Fibroblast of skin of scalp (primary cell): ENCODE data around the gene SUCLG2.

Experiments used
- DNase-seq: peaks from one replicate; pipeline ENCODE4 v3.0.0-alpha.2; 2013

The SUCLG2 gene

DNA sequence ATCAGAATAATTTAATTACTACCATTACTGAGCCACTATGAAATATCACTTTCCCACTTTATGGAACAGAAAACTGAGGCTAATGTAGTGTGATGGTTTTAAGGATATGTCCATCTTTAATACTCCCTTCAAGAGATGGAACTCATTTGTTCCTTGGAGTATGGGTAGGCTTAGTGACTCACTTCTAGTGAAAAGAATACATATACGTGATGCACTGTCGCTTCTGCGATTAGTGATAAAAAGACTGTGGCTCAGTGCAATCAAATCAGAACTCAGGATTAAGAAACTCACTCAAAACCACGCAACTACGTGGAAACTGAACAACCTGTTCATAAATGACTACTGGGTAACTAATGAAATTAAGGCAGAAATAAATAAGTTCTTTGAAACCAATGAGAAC is 216.6 kb downstream of the SUCLG2 start:
- no peak for DNase-seq

- DNase-seq, result no peak
Observed at GRCh38 chr3:67437090-67437489, 217.3 kb downstream of the SUCLG2 start.

DNA sequence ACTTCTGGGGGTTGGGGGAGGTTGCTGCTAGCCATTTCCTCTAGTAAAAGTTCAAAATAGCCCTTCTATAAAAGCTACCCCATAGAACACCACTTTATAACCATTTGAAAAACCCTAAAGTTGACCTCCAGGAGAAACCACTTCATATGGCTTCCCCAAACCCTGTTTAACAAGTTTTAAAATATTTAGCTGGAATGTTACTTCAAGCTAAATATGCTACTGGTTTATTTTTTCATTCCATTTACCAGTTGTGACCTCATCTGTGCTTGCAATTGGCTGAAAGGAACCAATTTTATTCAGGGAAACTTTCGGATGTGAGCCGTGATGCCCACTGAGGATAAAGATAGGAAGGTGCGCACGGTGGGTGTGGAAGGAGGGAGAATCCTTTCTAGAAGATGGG is 221.3 kb downstream of the SUCLG2 start:
- DNase-seq, result no peak

- no peak for DNase-seq
Observed at GRCh38 chr3:67431887-67432286, 222.5 kb downstream of the SUCLG2 start.

GRCh38 chr3:67423722-67424121 is 230.7 kb downstream of the SUCLG2 start:
- DNase-seq, result no peak

GRCh38 chr3:67421912-67422311 is 232.5 kb downstream of the SUCLG2 start:
- DNase-seq, result no peak

- no peak for DNase-seq
Observed at GRCh38 chr3:67419779-67420178, 234.6 kb downstream of the SUCLG2 start.

DNA sequence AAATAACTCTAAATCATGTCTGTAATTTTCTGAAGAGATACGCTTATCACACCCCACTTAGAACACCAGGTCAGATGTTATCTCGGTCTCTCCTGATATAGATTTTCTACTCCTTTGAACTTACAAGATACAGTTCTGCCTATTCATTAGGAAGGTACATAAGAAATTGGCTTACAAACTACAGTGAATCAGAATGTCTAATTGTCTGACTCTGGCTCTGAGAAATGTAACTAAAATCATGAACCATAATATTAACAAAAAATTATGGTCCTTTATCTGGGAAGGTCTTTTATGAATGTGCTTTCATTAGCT is 235.2 kb downstream of the SUCLG2 start:
- DNase-seq, result no peak

DNA sequence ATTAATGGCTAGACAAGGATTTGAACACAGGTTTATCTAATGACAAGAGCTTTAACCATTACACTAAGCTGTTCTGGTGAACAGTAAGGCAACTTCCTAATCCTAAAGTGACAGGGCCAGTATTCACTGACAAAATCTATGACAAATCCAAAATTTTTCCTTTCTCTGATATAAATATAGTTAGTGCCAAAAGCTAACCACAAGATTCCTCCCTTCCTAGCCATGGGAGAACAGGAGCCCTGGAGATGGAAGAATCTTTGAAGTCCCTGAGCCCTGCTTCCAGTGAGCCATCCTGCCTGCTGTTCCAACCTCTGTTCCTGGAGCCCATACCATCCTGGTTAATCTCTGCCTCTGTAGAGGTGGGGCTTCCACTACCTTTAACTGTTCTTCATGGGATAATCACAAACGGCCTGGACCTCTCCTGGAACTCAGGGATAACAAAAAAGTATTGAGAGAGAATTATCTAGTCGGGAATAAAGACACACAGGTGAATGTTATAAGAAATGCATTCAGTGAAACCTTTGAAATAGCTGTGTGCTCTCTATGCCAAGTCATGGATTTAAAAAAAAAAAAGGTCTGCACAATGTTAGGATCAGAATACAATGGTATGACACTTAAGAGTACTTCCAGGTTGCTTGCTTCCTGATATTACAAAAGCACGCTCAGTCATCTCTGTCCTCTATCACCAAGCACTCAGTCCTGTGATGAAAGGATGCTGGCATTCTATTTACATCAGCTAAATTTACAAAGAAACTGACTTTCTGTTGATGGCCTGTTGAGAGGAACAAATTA is 235.8 kb downstream of the SUCLG2 start:
- DNase-seq, result peak; percentile 46

DNA sequence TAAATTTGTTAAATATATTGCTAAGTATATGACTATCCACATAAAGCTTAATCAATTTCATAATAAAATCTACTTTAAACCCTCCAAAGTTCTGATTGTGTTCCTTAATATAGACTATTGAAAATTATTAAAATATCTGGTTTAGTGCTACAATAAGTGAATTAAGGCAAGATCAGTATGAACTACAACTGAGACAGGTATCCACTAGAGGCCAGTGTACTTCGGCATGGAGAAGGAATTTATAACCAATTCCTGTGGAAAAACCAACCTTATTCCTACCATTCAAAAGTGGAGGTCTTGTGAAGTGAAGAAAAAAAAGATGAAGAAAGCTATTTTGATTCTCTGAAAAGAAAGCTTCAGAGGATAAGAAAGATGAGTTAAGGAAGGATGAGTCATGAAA is 237.7 kb downstream of the SUCLG2 start:
- DNase-seq, result peak; percentile 2

GRCh38 chr3:67415511-67415910 is 238.9 kb downstream of the SUCLG2 start:
- DNase-seq, result peak; percentile 21

DNA sequence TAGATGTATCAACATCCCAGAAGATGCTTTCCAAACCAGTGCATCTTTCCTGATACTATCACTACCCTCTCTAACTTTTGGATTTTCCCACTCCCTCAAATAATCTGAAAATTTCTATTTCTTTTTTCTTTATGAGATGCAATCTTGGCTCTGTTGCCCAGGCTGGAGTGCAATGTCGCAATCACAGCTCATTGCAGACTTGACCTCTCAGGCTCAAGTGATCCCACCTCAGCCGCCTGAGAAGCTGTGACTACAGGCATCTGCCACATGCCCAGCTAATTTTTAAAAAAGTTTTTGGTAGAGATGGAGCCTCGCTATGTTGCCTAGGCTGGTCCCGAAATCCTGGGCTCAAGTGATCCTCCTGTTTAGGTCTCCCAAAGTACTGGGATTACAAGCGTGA is 239.7 kb downstream of the SUCLG2 start:
- no peak for DNase-seq

GRCh38 chr3:67405193-67405592 is 249.2 kb downstream of the SUCLG2 start:
- DNase-seq, result no peak

GRCh38 chr3:67402873-67403272 is 251.5 kb downstream of the SUCLG2 start:
- DNase-seq, result no peak

DNA sequence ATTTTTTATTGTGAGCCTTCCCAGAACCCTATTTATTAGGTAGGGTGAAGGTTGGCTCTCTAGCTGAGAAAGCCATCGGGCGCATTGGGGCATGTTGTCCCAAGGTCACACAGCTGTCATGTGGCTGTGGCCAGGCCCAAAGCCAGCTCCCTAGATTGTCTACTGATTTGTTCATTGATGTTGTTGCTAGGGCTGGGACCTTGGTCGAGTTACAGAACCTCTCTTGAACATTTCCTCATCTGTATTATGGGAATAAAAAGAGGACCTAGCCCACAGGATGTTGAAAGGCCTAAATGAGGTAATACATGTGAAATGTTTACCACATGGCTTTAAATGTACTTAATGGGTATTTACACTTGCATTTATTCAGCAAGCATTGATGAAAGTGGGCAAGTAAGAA is 252.5 kb downstream of the SUCLG2 start:
- no peak for DNase-seq

GRCh38 chr3:67400476-67400875 is 253.9 kb downstream of the SUCLG2 start:
- DNase-seq, result no peak

- DNase-seq, result no peak
Observed at GRCh38 chr3:67389176-67389575, 265.2 kb downstream of the SUCLG2 start.

DNA sequence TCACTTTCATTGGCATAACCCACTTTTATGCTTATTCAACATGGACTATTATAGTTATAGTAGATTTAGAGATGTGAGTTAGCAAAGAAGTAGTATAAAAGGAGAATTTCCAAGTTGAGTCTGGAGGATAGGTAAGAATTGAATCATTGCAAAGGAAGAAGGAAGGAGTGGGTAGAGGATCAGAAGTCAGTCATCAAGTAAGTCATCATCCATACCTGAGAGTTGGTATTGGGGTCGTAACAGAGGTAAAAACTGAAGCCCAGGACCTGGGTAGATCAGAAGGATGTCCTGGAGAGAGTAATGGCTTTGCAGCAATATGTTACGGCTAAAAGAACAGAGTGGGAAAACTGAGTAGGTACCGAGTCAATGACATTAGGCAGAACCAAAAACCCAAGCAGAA is 265.7 kb downstream of the SUCLG2 start:
- DNase-seq, result no peak

DNA sequence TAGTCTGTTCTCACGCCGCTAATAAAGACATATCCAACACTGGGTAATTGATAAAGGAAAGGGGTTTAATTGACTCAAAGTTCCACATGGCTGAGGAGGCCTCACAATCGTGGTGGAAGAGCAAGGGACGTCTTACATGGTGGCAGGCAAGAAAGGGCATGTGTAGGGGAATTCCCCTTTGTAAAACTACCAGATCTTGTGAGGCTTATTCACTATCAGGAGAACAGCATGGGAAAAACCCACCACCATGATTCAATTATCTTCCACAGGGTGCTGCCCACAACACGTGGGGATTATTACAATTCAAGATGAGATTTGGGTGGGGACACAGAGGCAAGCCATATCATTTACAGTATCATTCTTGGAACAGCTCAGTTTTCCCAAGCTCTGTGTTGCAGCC is 268.0 kb downstream of the SUCLG2 start:
- no peak for DNase-seq

GRCh38 chr3:67384760-67385397 is 269.5 kb downstream of the SUCLG2 start:
- DNase-seq, result peak; percentile 53

- peak; percentile 32 for DNase-seq
Observed at GRCh38 chr3:67384016-67384415, 270.4 kb downstream of the SUCLG2 start.

- DNase-seq, result peak; percentile 31
Observed at GRCh38 chr3:67383379-67383778, 271.0 kb downstream of the SUCLG2 start.

DNA sequence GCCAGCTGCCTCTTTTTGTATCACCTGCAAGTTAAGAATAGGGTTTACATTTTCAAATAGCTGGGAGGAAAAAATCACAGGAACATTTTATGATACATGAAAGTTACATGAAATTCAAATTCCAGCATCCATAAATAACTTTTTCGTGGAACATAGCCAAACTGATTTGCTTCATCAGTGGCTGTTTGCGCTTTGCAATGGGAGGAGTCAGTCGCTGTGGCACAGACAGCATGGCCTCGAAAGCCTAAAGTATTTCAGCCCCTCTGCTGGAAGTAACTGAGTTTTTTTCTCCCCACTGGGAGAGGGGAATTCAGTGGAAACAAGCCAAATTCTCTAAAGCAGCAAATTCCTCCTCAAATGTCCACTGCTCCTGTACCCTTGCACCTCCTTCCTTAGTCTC is 271.9 kb downstream of the SUCLG2 start:
- DNase-seq, result peak; percentile 65

DNA sequence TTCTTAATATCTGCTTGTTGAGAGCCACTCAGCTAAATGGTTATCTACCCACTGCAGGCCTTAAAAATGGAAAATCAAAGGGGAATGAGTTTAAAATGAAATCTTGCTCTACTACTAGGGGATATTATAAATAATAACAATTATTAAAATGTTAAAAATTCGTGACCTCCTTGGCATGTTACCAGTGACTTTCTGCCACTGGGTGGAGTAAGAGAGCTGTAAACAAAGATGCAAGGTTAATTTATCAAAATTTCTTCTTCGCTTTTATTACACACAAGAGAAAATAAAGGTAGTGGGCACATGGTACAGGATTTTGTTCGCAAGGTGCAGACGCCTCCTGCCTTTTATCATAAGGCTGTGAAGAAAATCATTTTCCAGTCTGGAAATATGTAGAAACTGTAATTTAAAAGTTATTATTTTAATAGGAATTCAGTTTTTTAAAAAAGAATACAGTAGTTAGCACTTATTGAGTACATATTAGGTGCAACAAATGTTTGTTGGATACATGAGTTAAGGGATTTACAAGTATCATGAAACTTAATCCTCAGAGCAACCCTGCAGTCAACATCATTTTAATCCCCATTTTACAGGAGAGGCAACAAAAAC is 272.6 kb downstream of the SUCLG2 start:
- DNase-seq, result peak; percentile 38
